CD4-positive, CD25-positive, alpha-beta regulatory T cell (primary cell): ENCODE measurements around the gene ITPRIPL2. TPM values are rescaled to one million over a fixed set of nuclear protein-coding genes. Genes with fewer than 3 reads are reported as not detected.
A peak's percentile ranks its signal among the peaks of the same experiment; 100 is the strongest.

Experiments
- ATAC-seq, 2 donors: fragments of 150-1000 bp; cut with Tn5 transposase; one replicate each; pipeline ENCODE4 v1.10.0; 2021; ENCODE audit warnings: low read depth in 2 of 2, moderate number of reproducible peaks in 2 of 2, moderate library complexity in 1 of 2
- DNase-seq, 3 donors: peaks; one replicate each; pipeline versions ENCODE4 v3.0.0 to v3.0.0-alpha.2; 2012 to 2022; ENCODE audit warnings: mixed read lengths in 1 of 3
- H3K27ac ChIP-seq: one replicate; pipeline ENCODE4 v1.7.0; 2013; ENCODE audit warnings: mild to moderate bottlenecking, low read length; ENCODE audit not compliant: insufficient read depth, poor library complexity, severe bottlenecking
- H3K27me3 ChIP-seq: one replicate; pipeline ENCODE4 v1.7.0; 2013; ENCODE audit warnings: low read length; ENCODE audit not compliant: control insufficient read depth, insufficient read depth
- H3K36me3 ChIP-seq: one replicate; pipeline ENCODE4 v1.7.0; 2013; ENCODE audit warnings: mild to moderate bottlenecking, low read length, moderate library complexity; ENCODE audit not compliant: control insufficient read depth, insufficient read depth
- H3K4me1 ChIP-seq: 2 replicates; pipeline ENCODE4 v1.7.0; 2013; ENCODE audit warnings: mild to moderate bottlenecking, low read length; ENCODE audit not compliant: insufficient read depth, control insufficient read depth, poor library complexity, severe bottlenecking
- H3K4me3 ChIP-seq: one replicate; pipeline ENCODE4 v1.7.0; 2013; ENCODE audit warnings: low read depth, mild to moderate bottlenecking, low read length, moderate library complexity
- H3K9me3 ChIP-seq, 2 experiments: 1 replicate in 1 of 2; 2 replicates in 1 of 2; pipeline ENCODE4 v1.7.0; 2013; ENCODE audit warnings: low read length in 2 of 2, mild to moderate bottlenecking in 1 of 2, moderate library complexity in 1 of 2; ENCODE audit not compliant: control insufficient read depth in 2 of 2
- H3K27ac Mint-ChIP-seq, 3 donors: one replicate each; pipeline ENCODE4 v1.8.0; 2020 to 2022; ENCODE audit warnings: mild to moderate bottlenecking in 3 of 3, mixed read lengths in 3 of 3, moderate library complexity in 2 of 3
- H3K27me3 Mint-ChIP-seq: one replicate; pipeline ENCODE4 v1.8.0; 2022; ENCODE audit warnings: mild to moderate bottlenecking, mixed read lengths
- H3K36me3 Mint-ChIP-seq: one replicate; pipeline ENCODE4 v1.8.0; 2020; ENCODE audit warnings: mixed read lengths
- H3K4me1 Mint-ChIP-seq, 4 donors: one replicate each; pipeline ENCODE4 v1.8.0; 2020 to 2022; ENCODE audit warnings: mixed read lengths in 4 of 4, mild to moderate bottlenecking in 1 of 4
- H3K4me3 Mint-ChIP-seq, 4 donors: one replicate each; pipeline ENCODE4 v1.8.0; 2020 to 2022; ENCODE audit warnings: mild to moderate bottlenecking in 4 of 4, mixed read lengths in 4 of 4, moderate library complexity in 3 of 4
- H3K9me3 Mint-ChIP-seq, 7 donors: one replicate each; pipeline ENCODE4 v1.8.0; 2020 to 2022; ENCODE audit warnings: mixed read lengths in 7 of 7, mild to moderate bottlenecking in 3 of 7, moderate library complexity in 2 of 7
- polyA plus RNA-seq, 4 donors: library from polyadenylated mRNA; unstranded; fragments of 300-500 nt; fragmentation: Illumina TruSeq; gene quantifications; one replicate each; pipeline ENCODE4 v1.2.3, GENCODE V29; 2021
- total RNA-seq: library from RNA; stranded (reverse); gene quantifications from one replicate; pipeline ENCODE4 v1.2.3, GENCODE V29; 2022

ITPRIPL2 gene
- total and polyA plus RNA-seq, 5 donors from 2014 or later = 0.15 to 1.1 (median 0.19) TPM; not detected in 1

DNA sequence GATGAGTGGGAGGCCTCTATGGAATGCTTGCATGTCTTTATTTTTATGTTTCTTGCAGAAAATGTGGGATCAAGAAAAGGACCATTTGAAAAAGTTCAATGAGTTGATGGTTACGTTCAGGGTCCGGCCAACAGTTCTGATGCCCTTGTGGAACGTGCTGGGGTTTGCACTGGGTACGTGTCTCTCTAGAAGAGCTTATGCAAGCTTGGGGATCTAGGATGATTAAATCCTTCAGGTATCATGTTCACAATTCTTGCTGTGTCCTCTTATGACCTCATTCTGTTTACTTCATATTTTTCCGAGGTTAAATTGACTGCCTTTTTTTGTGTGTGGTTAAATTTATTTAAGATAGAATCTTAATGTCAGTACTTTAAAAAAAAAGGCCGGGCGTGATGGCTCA is 39.9 kb upstream of the ITPRIPL2 start:
- H3K27ac Mint-ChIP-seq = no peak overlapping the region
- peaks cover 0 to 10% (median 2%) of the 10 kb centered on the region in 4 donors for H3K4me1 Mint-ChIP-seq
- Histone ChIP-seq H3K9me3 (no peaks in the 10 kb centered on the region), H3K27ac (no peak overlapping the region), H3K27me3 (no peaks in the 10 kb centered on the region), H3K4me3 (no peak overlapping the region), H3K4me1 (no peaks in the 10 kb centered on the region), H3K36me3 (peaks cover 28% of the 10 kb centered on the region)
- DNase-seq = no peak
- no peak for ATAC-seq
- no peaks in the 10 kb centered on the region for H3K27me3 Mint-ChIP-seq
- peaks cover 29% of the 10 kb centered on the region for H3K36me3 Mint-ChIP-seq
- H3K4me3 Mint-ChIP-seq = no peak overlapping the region
- H3K9me3 Mint-ChIP-seq = no peaks in the 10 kb centered on the region

- Histone ChIP-seq H3K27me3 (no peaks in the 10 kb centered on the region), H3K9me3 (no peaks in the 10 kb centered on the region), H3K27ac (no peak overlapping the region), H3K4me1 (no peaks in the 10 kb centered on the region), H3K4me3 (no peak overlapping the region), H3K36me3 (peaks cover 33% of the 10 kb centered on the region)
- Mint-ChIP-seq H3K27me3 (no peaks in the 10 kb centered on the region), H3K4me3 (peak overlapping the region in 1 of 4 donors; percentile 44), H3K27ac (no peak overlapping the region), H3K9me3 (no peaks in the 10 kb centered on the region), H3K4me1 (peaks cover 0 to 5% (median 2%) of the 10 kb centered on the region in 4 donors), H3K36me3 (peaks cover 35% of the 10 kb centered on the region)
- ATAC-seq = no peak
- DNase-seq = no peak
These were observed 38.3 kb upstream of the ITPRIPL2 start for GRCh38 chr16:19075511-19075910.

DNA sequence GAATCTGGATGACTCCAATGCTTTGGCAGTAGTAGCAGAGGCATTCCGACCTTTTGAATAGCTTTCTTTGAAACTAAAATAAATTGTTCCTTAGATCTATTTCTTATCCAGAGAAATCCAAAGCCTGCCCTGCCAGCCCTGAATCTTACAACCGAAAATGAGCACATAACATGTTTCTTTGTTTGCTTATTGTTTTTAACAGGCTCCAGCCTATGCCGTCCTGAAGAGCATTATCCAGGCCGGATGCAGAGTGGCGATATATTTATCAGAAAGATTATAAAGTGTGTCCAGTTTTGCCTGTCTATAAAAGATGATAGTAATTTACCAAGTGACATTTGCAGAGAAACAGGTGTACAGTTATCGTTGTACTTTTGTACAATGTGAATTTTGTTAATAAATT is 35.9 kb upstream of the ITPRIPL2 start:
- Histone ChIP-seq H3K27me3 (no peaks in the 10 kb centered on the region), H3K27ac (no peak overlapping the region), H3K36me3 (peaks cover 39% of the 10 kb centered on the region), H3K4me3 (no peak overlapping the region), H3K4me1 (no peaks in the 10 kb centered on the region), H3K9me3 (peaks cover 0 to 3% of the 10 kb centered on the region in 2 experiments)
- Mint-ChIP-seq H3K27me3 (no peaks in the 10 kb centered on the region), H3K27ac (peak overlapping the region in 1 of 3 donors; percentile 14), H3K9me3 (no peaks in the 10 kb centered on the region), H3K36me3 (peaks cover 42% of the 10 kb centered on the region), H3K4me3 (no peak overlapping the region), H3K4me1 (no peaks in the 10 kb centered on the region)
- DNase-seq (no peak), ATAC-seq (no peak)

GRCh38 chr16:19083670-19084069 is 30.1 kb upstream of the ITPRIPL2 start:
- peaks cover 12% of the 10 kb centered on the region for H3K36me3 ChIP-seq
- H3K27ac Mint-ChIP-seq = no peak overlapping the region
- DNase-seq (no peak), ATAC-seq (no peak)
- H3K4me1 ChIP-seq = peaks cover 9% of the 10 kb centered on the region
- H3K4me3 Mint-ChIP-seq = no peak overlapping the region
- peaks cover 24% of the 10 kb centered on the region for H3K27me3 Mint-ChIP-seq
- H3K4me3 ChIP-seq = no peak overlapping the region
- H3K9me3 Mint-ChIP-seq = peaks cover 0 to 3% (median 0%) of the 10 kb centered on the region in 7 donors
- H3K4me1 Mint-ChIP-seq = peaks cover 0 to 4% (median 1%) of the 10 kb centered on the region in 4 donors
- no peak overlapping the region for H3K27ac ChIP-seq
- peaks cover 0 to 3% of the 10 kb centered on the region in 2 experiments for H3K9me3 ChIP-seq
- H3K27me3 ChIP-seq = peaks cover 3% of the 10 kb centered on the region
- H3K36me3 Mint-ChIP-seq = peaks cover 18% of the 10 kb centered on the region

- H3K27ac ChIP-seq = no peak overlapping the region
- peaks cover 0 to 4% (median 1%) of the 10 kb centered on the region in 4 donors for H3K4me1 Mint-ChIP-seq
- H3K27me3 Mint-ChIP-seq = peaks cover 25% of the 10 kb centered on the region
- peaks cover 14% of the 10 kb centered on the region for H3K36me3 Mint-ChIP-seq
- H3K9me3 ChIP-seq = peaks cover 0 to 3% of the 10 kb centered on the region in 2 experiments
- ATAC-seq (no peak), DNase-seq (no peak)
- H3K4me3 ChIP-seq = no peak overlapping the region
- H3K4me1 ChIP-seq = peaks cover 9% of the 10 kb centered on the region
- no peak overlapping the region for H3K4me3 Mint-ChIP-seq
- H3K27me3 ChIP-seq = peaks cover 3% of the 10 kb centered on the region
- peaks cover 0 to 3% (median 0%) of the 10 kb centered on the region in 7 donors for H3K9me3 Mint-ChIP-seq
- no peak overlapping the region for H3K27ac Mint-ChIP-seq
- H3K36me3 ChIP-seq = peaks cover 8% of the 10 kb centered on the region
These were observed 29.6 kb upstream of the ITPRIPL2 start for GRCh38 chr16:19084139-19084538.

DNA sequence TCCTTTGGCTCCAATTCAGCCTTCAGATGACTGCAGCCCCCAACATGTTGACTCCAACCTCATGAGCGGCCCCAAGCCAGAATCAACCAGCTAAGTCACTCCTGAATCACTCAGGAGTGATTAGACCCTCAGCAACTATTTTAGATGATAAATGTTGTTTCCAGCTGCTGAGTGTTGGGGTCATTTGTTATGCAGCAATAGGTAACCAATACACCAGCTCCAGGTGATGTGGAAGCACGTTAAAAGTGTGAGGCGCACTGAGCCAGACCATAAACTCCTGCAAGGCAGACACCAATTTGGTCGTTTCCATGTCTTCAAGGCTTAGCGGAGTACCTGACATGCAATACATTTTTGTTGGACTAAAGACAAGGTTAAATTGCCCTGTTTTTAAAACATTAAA is 28.9 kb upstream of the ITPRIPL2 start:
- Mint-ChIP-seq H3K36me3 (peaks cover 12% of the 10 kb centered on the region), H3K4me3 (no peak overlapping the region), H3K27ac (no peak overlapping the region), H3K9me3 (peaks cover 0 to 3% (median 0%) of the 10 kb centered on the region in 7 donors), H3K4me1 (peaks cover 0 to 4% (median 1%) of the 10 kb centered on the region in 4 donors), H3K27me3 (peaks cover 25% of the 10 kb centered on the region)
- H3K4me1 ChIP-seq = peaks cover 9% of the 10 kb centered on the region
- ATAC-seq (no peak), DNase-seq (no peak)
- peaks cover 0 to 3% of the 10 kb centered on the region in 2 experiments for H3K9me3 ChIP-seq
- H3K36me3 ChIP-seq = peaks cover 6% of the 10 kb centered on the region
- peaks cover 3% of the 10 kb centered on the region for H3K27me3 ChIP-seq
- no peak overlapping the region for H3K4me3 ChIP-seq
- H3K27ac ChIP-seq = no peak overlapping the region

DNA sequence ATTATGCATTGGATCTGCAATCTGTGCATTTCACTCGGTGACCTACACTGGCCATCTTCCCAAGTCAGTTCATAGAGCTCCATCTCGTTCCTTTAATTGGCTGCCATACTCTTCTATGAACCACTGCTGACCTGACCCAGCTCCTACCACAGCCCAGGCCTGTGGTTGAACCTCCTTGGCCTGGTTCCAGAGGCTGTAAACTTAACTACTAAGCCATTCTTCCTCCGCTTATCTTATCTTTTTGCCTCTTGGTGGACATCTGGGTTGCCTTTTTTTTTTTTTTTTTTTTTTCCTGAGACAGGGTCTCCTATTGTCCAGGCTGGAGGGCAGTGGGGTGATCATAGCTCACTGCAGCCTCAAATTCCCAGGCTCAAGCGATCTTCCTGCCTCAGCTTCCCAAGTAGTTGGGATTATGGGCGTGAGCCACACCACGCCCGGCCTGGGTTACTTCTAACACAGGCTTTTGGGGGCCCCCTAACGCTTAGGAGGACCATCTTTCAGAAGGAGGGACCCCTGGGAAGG is 28.0 kb upstream of the ITPRIPL2 start:
- H3K27ac Mint-ChIP-seq = no peak overlapping the region
- H3K27me3 Mint-ChIP-seq = peaks cover 28% of the 10 kb centered on the region
- peaks cover 9% of the 10 kb centered on the region for H3K36me3 Mint-ChIP-seq
- H3K27me3 ChIP-seq = peaks cover 3% of the 10 kb centered on the region
- DNase-seq = no peak
- peaks cover 5% of the 10 kb centered on the region for H3K36me3 ChIP-seq
- no peak overlapping the region for H3K4me3 Mint-ChIP-seq
- H3K9me3 ChIP-seq = peaks cover 0 to 3% of the 10 kb centered on the region in 2 experiments
- H3K27ac ChIP-seq = no peak overlapping the region
- H3K9me3 Mint-ChIP-seq = peaks cover 0 to 3% (median 0%) of the 10 kb centered on the region in 7 donors
- H3K4me1 ChIP-seq = peaks cover 9% of the 10 kb centered on the region
- no peak for ATAC-seq
- no peak overlapping the region for H3K4me3 ChIP-seq
- peaks cover 0 to 4% (median 1%) of the 10 kb centered on the region in 4 donors for H3K4me1 Mint-ChIP-seq
